ENCODE results near the gene KRT6B.

The KRT6B gene

DNA sequence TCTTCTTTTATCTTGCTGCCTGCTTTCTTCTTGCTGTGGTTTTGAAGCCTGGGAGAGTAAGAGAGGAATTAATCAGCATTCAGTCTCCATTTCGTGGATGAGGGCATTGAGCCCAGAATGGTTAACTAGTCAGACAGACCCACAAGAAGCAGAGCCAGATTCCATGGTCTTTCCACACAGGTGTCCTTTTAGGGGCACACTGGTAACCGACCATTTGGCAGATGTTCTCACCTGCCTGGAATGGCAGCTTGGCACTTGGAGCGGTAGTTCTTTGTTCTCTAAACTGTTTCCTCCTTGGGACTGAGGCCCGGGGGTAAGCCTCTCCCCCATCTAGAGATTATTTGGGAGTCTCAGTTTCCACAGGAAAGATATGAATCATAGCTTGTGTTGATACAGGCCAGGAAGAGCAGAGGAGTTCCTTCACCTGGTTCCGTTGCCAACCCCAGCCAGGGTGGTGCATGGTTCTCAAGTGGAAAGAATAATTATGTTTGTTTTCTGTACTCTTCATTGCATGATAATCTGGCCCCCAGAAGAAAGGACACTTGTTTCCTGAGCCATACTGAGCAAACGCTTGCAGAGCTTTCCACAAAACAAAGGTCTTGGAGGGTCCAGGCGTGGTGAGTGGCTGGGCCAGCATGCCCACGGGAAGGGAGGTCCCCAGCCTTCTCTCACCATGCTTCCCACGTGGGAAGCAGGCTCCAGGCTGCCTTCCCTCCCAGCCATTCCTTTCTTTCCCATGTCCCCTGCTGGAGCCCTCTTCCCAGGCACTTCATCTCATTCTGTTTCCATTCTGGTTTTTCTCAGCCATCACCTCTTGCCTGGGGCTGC, 15.7 kb downstream of the KRT6B start:
- no peak overlapping the region for H3K4me3 ChIP-seq (ENCODE audit: low read length)
- peak; percentile 37 for DNase-seq (ENCODE audit: low read depth)
- no peak for TF ChIP-seq CTCF (conservative IDR thresholded peaks at IDR 0.05; ENCODE audit: low read length)

DNA sequence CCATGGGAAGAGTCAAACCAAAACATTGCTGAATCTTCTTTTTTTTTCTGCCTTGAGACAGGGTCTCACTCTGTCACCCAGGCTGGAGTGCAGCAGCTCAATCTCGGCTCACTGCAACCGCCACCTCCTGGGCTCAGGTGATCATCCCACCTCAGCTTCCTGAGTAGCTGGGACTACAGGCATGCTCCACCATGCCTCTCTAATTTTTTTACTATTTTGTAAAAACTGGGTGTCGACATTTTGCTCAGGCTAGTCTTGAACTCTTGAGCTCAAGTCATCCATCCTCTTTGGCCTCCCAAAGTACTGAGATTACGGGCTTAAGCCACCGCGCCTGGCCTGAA, 16.3 kb downstream of the KRT6B start:
- H3K4me3 ChIP-seq (ENCODE audit: low read length) = no peak overlapping the region
- DNase-seq (ENCODE audit: low read depth) = no peak
- no peak for TF ChIP-seq CTCF (conservative IDR thresholded peaks at IDR 0.05; ENCODE audit: low read length)

DNA sequence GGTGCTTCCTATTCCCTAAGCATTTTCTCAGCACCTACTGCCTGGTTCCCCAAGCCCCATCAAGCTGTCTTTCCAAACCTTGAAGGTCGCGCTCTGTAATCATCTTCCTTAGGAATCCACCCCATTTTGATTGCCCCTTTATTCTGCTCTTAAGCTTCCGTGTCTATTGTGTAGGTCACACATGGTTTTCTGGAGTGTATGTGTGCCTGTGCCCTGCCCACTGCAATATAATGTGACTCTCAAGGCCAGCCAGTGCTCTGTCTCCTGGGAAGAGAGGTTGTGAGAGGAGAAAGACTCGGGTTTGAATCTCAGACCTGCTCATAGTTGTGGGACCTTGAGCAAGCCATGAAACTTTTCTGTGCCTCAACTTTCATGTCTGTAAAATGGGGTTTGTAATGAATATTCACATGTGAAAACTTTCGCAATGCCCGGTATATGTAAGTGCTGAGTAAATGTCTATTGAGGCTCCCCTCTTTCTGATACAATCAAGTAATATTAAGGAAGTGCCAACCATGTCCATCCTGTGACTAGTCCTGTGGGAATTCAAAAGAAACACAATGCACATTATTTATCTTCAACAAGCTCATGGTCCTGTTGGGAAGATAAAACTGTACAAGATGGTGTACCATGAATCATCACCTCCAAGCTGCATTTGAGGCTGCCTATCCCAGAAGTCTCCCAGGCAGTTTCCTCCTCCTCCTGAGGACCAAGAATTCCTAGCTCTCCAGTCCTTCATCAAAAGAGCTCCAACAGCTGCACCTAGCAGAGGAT, 17.0 kb downstream of the KRT6B start:
- no peak for TF ChIP-seq CTCF (conservative IDR thresholded peaks at IDR 0.05; ENCODE audit: low read length)
- H3K4me3 ChIP-seq (ENCODE audit: low read length) = no peak overlapping the region
- DNase-seq (ENCODE audit: low read depth) = no peak

DNA sequence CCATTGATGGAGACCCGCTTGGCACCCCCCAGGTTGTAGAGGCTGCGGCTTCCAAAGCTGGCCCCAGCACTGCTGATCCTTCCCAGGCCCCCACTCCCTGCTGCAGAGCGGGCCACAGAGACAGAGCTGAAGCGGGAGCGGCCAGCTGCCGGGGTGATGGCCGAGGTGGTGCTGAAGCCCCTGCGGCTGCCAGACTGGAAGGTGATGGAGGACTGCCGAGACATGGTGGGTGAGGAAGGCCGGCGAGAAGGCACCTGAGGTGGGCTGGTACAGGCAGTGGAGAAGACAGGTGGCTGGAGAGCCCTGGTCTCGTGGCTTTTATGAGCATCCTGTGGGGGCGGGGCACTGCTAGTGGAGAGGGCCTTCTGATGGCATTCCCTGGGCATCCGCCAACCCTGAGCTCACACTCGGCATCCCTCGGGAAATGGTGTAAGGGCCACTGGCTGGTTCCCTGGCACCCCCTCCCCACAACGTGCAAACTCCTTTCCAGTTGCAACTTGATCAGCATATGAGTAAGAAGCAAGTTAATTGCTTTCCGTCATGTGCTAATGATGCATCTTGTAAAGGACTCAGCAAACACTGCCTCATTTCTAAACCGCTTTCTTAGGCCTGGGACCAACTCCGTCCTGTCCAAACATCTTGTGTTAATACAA, 17.7 kb downstream of the KRT6B start, which contains the start of gene KRT75:
KRT75 (minus strand) TSS at position 291 of the 653 bp plus-strand sequence; CDS start at position 224, 67 bp downstream.
- TF ChIP-seq CTCF (conservative IDR thresholded peaks at IDR 0.05; ENCODE audit: low read length) = no peak
- DNase-seq (ENCODE audit: low read depth) = peak; percentile 17
- H3K4me3 ChIP-seq (ENCODE audit: low read length) = no peak within 1 kb of the TSS

GRCh38 chr12:52433501-52434080, 18.4 kb downstream of the KRT6B start:
- H3K4me3 ChIP-seq (ENCODE audit: low read length) = no peak overlapping the region
- no peak for DNase-seq (ENCODE audit: low read depth)
- no peak for TF ChIP-seq CTCF (conservative IDR thresholded peaks at IDR 0.05; ENCODE audit: low read length)

DNA sequence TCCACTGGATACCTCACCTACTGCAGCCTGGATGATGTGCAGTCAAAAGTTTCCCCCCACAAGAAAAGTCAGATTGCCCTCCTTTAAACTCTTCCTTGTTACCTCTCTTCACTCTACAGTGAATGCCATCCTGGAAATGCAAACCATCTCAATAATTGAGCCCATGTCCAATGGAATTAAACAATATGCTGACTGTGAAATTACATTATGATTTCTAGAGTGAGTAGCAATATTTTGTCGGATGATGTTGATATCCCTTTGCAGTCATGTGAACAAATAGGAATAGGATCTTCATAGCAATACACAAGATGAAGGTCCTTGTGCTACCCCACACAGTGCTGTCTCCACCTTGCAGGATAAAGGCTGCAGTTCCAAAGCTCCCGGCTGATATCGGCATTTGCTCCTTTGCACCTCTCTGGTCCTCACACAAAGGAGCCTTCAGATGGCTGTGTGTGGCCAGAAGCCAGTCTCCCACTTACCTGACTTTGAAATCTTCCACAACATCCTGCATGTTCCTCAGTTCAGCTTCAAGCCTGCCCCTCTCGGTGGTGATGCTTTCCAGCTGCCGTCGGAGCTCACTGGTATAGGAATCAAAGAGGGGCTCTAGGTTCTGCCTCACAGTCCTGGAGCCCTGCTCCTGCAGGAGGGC, 19.3 kb downstream of the KRT6B start:
- no peak for TF ChIP-seq CTCF (conservative IDR thresholded peaks at IDR 0.05; ENCODE audit: low read length)
- no peak for DNase-seq (ENCODE audit: low read depth)
- no peak overlapping the region for H3K4me3 ChIP-seq (ENCODE audit: low read length)

All from AG10803 (cell line).